HG03159 (cell line): Measurements from ENCODE around the gene TOLLIP.

Source experiments
- ATAC-seq: cut with Tn5 transposase; IDR thresholded peaks from one replicate; pipeline ENCODE4 v1.9.1; 2021; ENCODE audit warnings: mild to moderate bottlenecking, moderate library complexity; ENCODE audit not compliant: unreplicated experiment

Gene TOLLIP

DNA sequence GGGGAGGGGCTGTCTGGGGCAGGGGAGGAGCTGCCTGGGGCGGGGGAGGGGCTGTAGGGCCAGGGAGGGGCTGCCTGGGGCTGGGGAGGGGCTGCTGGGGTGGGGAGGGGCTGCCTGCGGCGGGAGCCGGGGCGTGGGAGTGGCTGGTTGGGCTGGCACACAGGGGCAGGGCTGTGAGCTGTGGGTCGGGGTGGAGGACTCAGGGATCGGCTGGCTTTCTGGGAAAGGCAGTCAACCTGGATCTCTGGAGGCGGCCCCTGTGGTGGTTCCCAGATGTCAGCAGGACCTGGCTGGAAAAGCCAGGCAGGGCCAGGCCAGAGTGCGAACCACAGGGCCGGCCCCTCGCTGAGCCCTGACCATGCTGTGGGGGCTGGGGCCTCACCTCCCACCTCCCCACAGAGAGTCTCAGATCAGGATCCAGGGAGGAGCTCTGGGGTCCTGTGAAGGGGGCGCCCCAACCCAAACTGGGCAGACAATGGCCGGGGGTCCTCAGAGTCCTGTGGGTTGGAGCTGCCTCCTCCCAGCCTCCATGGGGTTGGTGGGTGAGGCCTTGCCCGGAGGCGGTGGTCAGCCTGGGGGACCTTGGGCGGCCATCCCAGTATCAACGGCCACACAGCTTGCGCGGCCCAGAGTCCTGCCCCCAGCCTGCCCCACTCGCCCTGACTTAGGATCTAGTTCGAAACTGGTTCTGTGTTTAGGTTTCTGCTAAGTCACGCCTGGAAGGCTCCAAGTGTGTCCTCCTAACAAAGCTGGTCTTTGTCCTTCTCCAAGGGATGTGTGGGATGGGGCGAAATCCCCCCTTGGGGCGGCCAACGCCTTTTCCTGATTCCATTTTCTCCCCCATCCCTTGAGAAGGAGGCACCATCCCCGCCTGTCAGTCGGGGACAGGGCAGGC is 84.7 kb downstream of the TOLLIP start:
- ATAC-seq, result no peak
